A375 (cell line): Measurements from ENCODE around the gene AKAP4. TPM values are rescaled to one million over a fixed set of nuclear protein-coding genes. Genes with fewer than 3 reads are reported as not detected.

Experiments used
- small RNA-seq: library from RNA; depleted of rRNA; stranded (forward); fragments of <200 nt; gene quantifications from one replicate; pipeline ENCODE3, GENCODE V24; 2014
- total RNA-seq: library from RNA; depleted of rRNA; stranded (reverse); fragments of >200 nt; shearing (Covaris generic); gene quantifications from 2 replicates; pipeline ENCODE4 v1.2.3, GENCODE V29; 2014; rRNA removed

The AKAP4 gene
- not detected in 2 replicates for total RNA-seq

GRCh38 chrX:50200907-50201306, at the start of gene AKAP4:
Gene AKAP4 (minus strand): TSS chrX:50201007. CDS start chrX:50200889, 118 bp downstream.

GRCh38 chrX:50204364-50204899, 3.6 kb upstream of the AKAP4 start, which contains the start of gene CCNB3:
Gene CCNB3 (plus strand): TSS chrX:50204765. CDS start chrX:50285164, 80,399 bp downstream.

Small RNA genes within 50 kb of the gene (small RNA-seq; reads per million reads assigned to genes)
- gene PYY3 = not detected
- not detected for gene RF00019

Other genes starting within 250 kb of the AKAP4 start
- 0.50 and 0.75 TPM in 2 replicates for gene CCNB3, start 3.8 kb upstream of the AKAP4 start, total RNA-seq